ENCODE data around the gene CLP1.

CLP1 gene

DNA sequence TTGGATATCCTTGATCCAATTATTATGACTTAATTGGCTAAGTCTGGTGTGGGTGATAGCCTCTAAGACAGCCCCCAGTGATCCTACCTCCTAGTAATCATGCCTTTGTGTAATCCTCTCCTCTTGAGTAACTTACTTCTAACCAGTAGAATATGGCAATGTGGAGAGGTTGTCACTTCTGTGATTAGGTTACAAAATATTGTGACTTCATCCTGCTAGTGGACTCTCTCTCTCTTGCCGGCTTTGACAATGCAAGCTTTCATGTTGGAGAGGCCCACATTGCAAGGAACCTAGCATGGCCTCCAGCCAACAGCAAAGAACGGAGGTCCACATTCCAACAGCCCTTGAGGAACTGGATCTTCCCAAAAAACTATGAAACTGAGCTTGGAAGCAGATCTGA is 27.4 kb upstream of the CLP1 start:
- ChIA-PET POLR2A (no interaction called here), CTCF (interaction anchor here (0.6 kb wide), 1 partner anchor 11 kb away, joined by 8 read pairs; no protein-coding TSS in a partner anchor)

GRCh38 chr11:57632116-57632515 is 25.4 kb upstream of the CLP1 start:
- CTCF ChIA-PET: no interaction called here
- POLR2A ChIA-PET: no interaction called here
- DNase-seq (ENCODE audit: extremely low spot score): no peak

More for the DNA sequence above, 27.4 kb upstream of the CLP1 start:
- DNase-seq (ENCODE audit: extremely low spot score): no peak
- TF ChIP-seq SUZ12 (IDR thresholded peaks at IDR 0.05) (no peak), LEF1 (IDR thresholded peaks at IDR 0.05; ENCODE audit: borderline replicate concordance) (no peak), ARNT (IDR thresholded peaks at IDR 0.05) (no peak), ZNF384 (IDR thresholded peaks at IDR 0.05) (no peak), L3MBTL2 (conservative IDR thresholded peaks at IDR 0.05) (no peak), BHLHE40 (IDR thresholded peaks at IDR 0.05; ENCODE audit: borderline replicate concordance) (no peak), ELF4 (IDR thresholded peaks at IDR 0.05) (no peak), HDGF (IDR thresholded peaks at IDR 0.05; ENCODE audit: borderline replicate concordance) (no peak), SP1 (IDR thresholded peaks at IDR 0.05) (no peak), CTBP1 (IDR thresholded peaks at IDR 0.05; ENCODE audit: borderline replicate concordance) (no peak), NFRKB (IDR thresholded peaks at IDR 0.05) (no peak), TARDBP (IDR thresholded peaks at IDR 0.05) (no peak), FOXK2 (IDR thresholded peaks at IDR 0.05) (no peak), FOXM1 (IDR thresholded peaks at IDR 0.05; ENCODE audit: borderline replicate concordance) (no peak), FOXA1 (IDR thresholded peaks at IDR 0.05) (no peak)
- TF ChIP-seq, protein P1, sequence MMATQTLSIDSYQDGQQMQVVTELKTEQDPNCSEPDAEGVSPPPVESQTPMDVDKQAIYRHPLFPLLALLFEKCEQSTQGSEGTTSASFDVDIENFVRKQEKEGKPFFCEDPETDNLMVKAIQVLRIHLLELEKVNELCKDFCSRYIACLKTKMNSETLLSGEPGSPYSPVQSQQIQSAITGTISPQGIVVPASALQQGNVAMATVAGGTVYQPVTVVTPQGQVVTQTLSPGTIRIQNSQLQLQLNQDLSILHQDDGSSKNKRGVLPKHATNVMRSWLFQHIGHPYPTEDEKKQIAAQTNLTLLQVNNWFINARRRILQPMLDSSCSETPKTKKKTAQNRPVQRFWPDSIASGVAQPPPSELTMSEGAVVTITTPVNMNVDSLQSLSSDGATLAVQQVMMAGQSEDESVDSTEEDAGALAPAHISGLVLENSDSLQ (IDR thresholded peaks at IDR 0.05): no peak

GRCh38 chr11:57633394-57634070 is 24.0 kb upstream of the CLP1 start:
- CTCF ChIA-PET: interaction anchor here (2.4 kb wide), 1 partner anchor 11 kb away, joined by 6 read pairs; no protein-coding TSS in a partner anchor
- no peak for TF ChIP-seq CTBP1 (IDR thresholded peaks at IDR 0.05; ENCODE audit: borderline replicate concordance)
- TF ChIP-seq HDGF (IDR thresholded peaks at IDR 0.05; ENCODE audit: borderline replicate concordance): no peak
- no peak for TF ChIP-seq LEF1 (IDR thresholded peaks at IDR 0.05; ENCODE audit: borderline replicate concordance)
- no peak for TF ChIP-seq BHLHE40 (IDR thresholded peaks at IDR 0.05; ENCODE audit: borderline replicate concordance)
- no peak for TF ChIP-seq FOXA1 (IDR thresholded peaks at IDR 0.05)
- no peak for TF ChIP-seq TARDBP (IDR thresholded peaks at IDR 0.05)
- TF ChIP-seq SP1 (IDR thresholded peaks at IDR 0.05): no peak
- TF ChIP-seq NFRKB (IDR thresholded peaks at IDR 0.05): no peak
- TF ChIP-seq SUZ12 (IDR thresholded peaks at IDR 0.05): no peak
- TF ChIP-seq ARNT (IDR thresholded peaks at IDR 0.05): no peak
- no peak for TF ChIP-seq L3MBTL2 (conservative IDR thresholded peaks at IDR 0.05)
- TF ChIP-seq FOXK2 (IDR thresholded peaks at IDR 0.05): no peak
- no peak for TF ChIP-seq ELF4 (IDR thresholded peaks at IDR 0.05)
- TF ChIP-seq, protein P1 (IDR thresholded peaks at IDR 0.05): no peak
- no peak for TF ChIP-seq ZNF384 (IDR thresholded peaks at IDR 0.05)
- no peak for DNase-seq (ENCODE audit: extremely low spot score)
- POLR2A ChIA-PET: interaction anchor here (0.8 kb wide), 1 partner anchor 65 kb away, joined by 3 read pairs; the partner anchor contains the start of gene UBE2L6

More at GRCh38 chr11:57632116-57632515, 25.4 kb upstream of the CLP1 start:
- TF ChIP-seq NFRKB (IDR thresholded peaks at IDR 0.05) (no peak), SP1 (IDR thresholded peaks at IDR 0.05) (no peak), L3MBTL2 (conservative IDR thresholded peaks at IDR 0.05) (no peak), HDGF (IDR thresholded peaks at IDR 0.05; ENCODE audit: borderline replicate concordance) (no peak), CTBP1 (IDR thresholded peaks at IDR 0.05; ENCODE audit: borderline replicate concordance) (no peak), TARDBP (IDR thresholded peaks at IDR 0.05) (no peak), FOXM1 (IDR thresholded peaks at IDR 0.05; ENCODE audit: borderline replicate concordance) (no peak), FOXA1 (IDR thresholded peaks at IDR 0.05) (no peak), FOXK2 (IDR thresholded peaks at IDR 0.05) (no peak), ELF4 (IDR thresholded peaks at IDR 0.05) (no peak), BHLHE40 (IDR thresholded peaks at IDR 0.05; ENCODE audit: borderline replicate concordance) (no peak), ZNF384 (IDR thresholded peaks at IDR 0.05) (no peak), LEF1 (IDR thresholded peaks at IDR 0.05; ENCODE audit: borderline replicate concordance) (no peak), SUZ12 (IDR thresholded peaks at IDR 0.05) (no peak), ARNT (IDR thresholded peaks at IDR 0.05) (no peak)
- TF ChIP-seq, protein P1 (IDR thresholded peaks at IDR 0.05): no peak

GRCh38 chr11:57634311-57634710 is 23.3 kb upstream of the CLP1 start:
- DNase-seq (ENCODE audit: extremely low spot score): no peak
- no peak for TF ChIP-seq HDGF (IDR thresholded peaks at IDR 0.05; ENCODE audit: borderline replicate concordance)
- TF ChIP-seq, protein P1 (IDR thresholded peaks at IDR 0.05): no peak
- TF ChIP-seq ARNT (IDR thresholded peaks at IDR 0.05): no peak
- TF ChIP-seq L3MBTL2 (conservative IDR thresholded peaks at IDR 0.05): no peak
- TF ChIP-seq ZNF384 (IDR thresholded peaks at IDR 0.05): no peak
- TF ChIP-seq TARDBP (IDR thresholded peaks at IDR 0.05): no peak
- no peak for TF ChIP-seq ELF4 (IDR thresholded peaks at IDR 0.05)
- no peak for TF ChIP-seq SUZ12 (IDR thresholded peaks at IDR 0.05)
- CTCF ChIA-PET: interaction anchor here (2.4 kb wide), 1 partner anchor 10 kb away, joined by 6 read pairs; no protein-coding TSS in a partner anchor
- POLR2A ChIA-PET: interaction anchor here (0.8 kb wide), 1 partner anchor 66 kb away, joined by 3 read pairs; the partner anchor contains the start of gene UBE2L6

DNA sequence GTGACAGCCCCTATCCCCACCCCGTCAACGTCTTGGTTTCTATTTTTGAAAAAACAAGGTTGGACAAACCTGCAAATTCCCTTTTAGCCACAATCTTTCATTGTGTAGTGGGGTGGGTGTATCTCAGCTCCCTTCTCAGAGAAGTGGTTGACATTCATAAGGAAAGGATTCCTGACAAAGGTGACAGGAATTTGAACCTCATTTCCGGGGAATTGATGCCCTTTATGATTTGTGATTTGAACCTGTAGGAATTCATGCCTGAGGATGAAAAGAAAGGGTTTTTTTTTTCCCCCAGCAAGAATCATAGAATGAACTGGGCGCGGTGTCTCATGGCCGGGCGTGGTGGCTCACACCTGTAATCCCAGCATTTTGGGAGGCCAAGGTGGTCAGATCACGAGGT is 22.3 kb upstream of the CLP1 start:
- no peak for TF ChIP-seq FOXA1 (IDR thresholded peaks at IDR 0.05)
- CTCF ChIA-PET: interaction anchor here (2.4 kb wide), 1 partner anchor 9 kb away, joined by 6 read pairs; no protein-coding TSS in a partner anchor
- POLR2A ChIA-PET: no interaction called here
- no peak for DNase-seq (ENCODE audit: extremely low spot score)
